GM12875 (cell line): ENCODE results near the gene GNA12.

Experiments used
- H3K4me3 ChIP-seq: one replicate; pipeline ENCODE4 v1.5.1; 2011; ENCODE audit warnings: low read depth, low read length, control low read depth
- CTCF ChIP-seq: IDR thresholded peaks from 2 replicates; pipeline ENCODE4 v1.5.1; 2011; ENCODE audit warnings: low read depth, mild to moderate bottlenecking, control low read depth, inconsistent platforms, low read length, moderate library complexity, borderline replicate concordance; ENCODE audit not compliant: insufficient read depth

The GNA12 gene

GRCh38 chr7:2866601-2867000 lies 22.5 kb upstream of the GNA12 start:
- no peak overlapping the region for H3K4me3 ChIP-seq
- no peak for TF ChIP-seq CTCF

GRCh38 chr7:2864999-2865670 lies 21.0 kb upstream of the GNA12 start:
- peak; percentile 78 for TF ChIP-seq CTCF
- no peak overlapping the region for H3K4me3 ChIP-seq

- no peak overlapping the region for H3K4me3 ChIP-seq
- no peak for TF ChIP-seq CTCF
Observed at GRCh38 chr7:2864204-2864985, 20.3 kb upstream of the GNA12 start.

GRCh38 chr7:2863461-2864066 lies 19.5 kb upstream of the GNA12 start:
- no peak for TF ChIP-seq CTCF
- H3K4me3 ChIP-seq: no peak overlapping the region

GRCh38 chr7:2862831-2863361 lies 18.8 kb upstream of the GNA12 start:
- H3K4me3 ChIP-seq: no peak overlapping the region
- no peak for TF ChIP-seq CTCF

GRCh38 chr7:2861509-2861908 lies 17.4 kb upstream of the GNA12 start:
- TF ChIP-seq CTCF: no peak
- H3K4me3 ChIP-seq: no peak overlapping the region
